GF-D8 (cell line): ENCODE measurements around the gene NAT10.
"Not testable (repeated sequence)": the region's sequence is repeated elsewhere in the genome, so short reads cannot be mapped to it uniquely, and the experiment has no call there.

ENCODE experiments used
- DNase-seq: peaks from one replicate; lab custom pipeline; 2025; lab: John Stamatoyannopoulos, UW

The NAT10 gene

DNA sequence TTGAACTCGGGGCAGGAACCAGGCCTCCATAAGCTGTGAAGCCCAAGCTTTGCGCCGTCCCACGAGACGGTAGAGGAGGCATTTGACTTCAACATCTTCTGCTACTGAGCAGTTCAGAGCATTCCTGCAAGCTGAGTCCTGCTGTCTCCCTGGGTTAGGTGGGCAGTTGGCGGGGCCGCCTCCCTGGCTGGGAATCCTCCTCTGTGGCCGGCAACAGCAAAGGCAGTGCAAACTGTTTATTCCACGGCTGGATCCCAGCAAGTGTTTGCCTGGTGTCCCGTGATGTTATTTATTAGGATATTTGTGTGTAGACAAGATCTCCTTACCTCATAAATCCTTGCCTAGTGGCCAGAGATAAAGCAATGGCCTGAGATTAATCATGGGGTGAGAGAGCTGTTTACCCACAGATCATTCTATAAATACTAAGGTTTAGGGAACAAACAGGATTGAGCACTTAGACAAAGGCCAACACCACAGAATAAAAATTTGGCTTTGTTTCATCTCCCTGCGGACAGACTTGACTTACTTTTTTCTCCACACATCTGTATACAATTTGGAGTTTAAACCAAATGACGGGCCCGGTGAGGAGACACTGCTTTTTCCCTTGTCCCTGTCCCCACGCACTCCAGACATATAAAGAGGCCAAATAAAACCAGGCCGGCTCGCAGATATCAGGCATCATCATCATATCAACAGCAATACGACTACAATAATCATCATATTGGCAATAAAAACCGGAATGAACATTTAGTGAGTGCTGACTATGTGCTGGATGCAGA, 63.4 kb downstream of the NAT10 start:
- DNase-seq = no peak

DNA sequence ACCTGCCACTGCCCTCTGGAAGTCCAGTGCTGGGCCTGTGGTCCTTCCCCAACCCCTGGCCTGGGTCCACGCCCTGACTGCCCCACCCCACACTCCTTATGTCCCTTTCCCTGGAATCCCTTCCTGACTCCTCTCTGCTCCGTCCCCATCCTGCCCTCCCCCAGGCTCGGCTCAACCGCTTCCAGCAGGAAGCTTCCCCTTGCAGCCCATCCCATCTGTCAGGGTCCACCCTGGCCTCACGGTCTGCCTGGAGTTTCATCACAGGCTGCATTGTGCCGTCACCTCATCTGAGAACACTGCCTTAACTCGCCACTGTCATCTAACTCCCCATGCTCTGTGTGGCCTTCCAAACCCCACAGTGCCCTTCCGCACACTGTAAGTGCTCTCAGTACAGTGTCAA, 64.3 kb downstream of the NAT10 start:
- DNase-seq = no peak

DNA sequence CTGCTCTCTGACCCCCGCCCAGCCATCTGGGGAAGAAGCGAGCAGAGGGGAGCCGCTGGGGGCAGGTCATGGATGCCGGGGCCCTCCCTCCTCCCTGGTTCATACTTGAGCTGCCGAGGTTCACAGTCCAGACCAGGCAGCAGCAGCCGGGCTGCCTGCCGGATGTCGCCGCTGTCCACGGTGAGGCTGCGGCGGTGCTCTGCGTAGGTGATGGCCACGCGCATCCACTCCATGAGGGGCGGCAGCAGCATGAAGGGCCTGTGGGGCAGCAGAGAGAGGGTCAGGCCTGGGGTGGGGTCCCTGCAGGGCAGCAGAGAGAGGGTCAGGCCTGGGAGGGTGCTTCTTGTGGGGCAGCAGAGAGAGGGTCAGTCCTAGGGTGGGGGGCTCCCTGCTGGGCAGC, 67.6 kb downstream of the NAT10 start:
- no peak for DNase-seq

- DNase-seq = no peak
Measured at GRCh38 chr11:34174412-34175041, 69.1 kb downstream of the NAT10 start.

- no peak for DNase-seq
Measured at GRCh38 chr11:34175284-34176019, 70.0 kb downstream of the NAT10 start.

GRCh38 chr11:34176751-34177209, 71.4 kb downstream of the NAT10 start:
- DNase-seq = no peak

- DNase-seq = no peak
Measured at GRCh38 chr11:34178209-34178821, 72.9 kb downstream of the NAT10 start.

DNA sequence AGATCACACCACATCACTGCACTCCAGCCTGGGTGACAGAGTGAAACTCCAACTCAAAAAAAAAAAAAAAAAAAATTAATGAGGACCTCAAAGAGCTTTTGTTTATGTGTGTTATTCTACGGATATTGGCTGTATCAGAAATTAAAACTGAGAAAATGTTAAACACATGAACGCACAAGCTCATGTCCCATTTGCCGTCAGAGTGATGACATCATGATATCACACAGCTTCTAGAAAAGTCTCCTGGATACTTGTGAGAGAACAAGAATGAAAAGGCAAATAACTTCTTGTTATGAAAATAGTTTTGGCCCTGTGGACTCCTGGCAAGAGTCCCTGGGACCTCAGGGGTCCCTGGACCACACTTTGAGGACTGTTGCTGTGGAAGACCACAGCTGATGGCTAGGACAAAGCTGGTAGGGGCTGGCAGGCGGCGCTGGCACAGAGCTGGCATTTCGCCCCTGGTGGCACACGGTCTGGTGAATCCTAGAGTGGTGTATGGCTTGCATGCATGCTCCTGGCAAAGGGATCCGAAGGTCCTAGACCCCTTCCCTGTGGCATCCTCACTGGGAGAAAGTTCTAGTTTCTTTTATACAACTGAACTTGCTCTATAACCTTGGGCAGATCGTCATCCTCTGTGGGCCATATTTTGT, 73.7 kb downstream of the NAT10 start:
- DNase-seq = no peak

DNA sequence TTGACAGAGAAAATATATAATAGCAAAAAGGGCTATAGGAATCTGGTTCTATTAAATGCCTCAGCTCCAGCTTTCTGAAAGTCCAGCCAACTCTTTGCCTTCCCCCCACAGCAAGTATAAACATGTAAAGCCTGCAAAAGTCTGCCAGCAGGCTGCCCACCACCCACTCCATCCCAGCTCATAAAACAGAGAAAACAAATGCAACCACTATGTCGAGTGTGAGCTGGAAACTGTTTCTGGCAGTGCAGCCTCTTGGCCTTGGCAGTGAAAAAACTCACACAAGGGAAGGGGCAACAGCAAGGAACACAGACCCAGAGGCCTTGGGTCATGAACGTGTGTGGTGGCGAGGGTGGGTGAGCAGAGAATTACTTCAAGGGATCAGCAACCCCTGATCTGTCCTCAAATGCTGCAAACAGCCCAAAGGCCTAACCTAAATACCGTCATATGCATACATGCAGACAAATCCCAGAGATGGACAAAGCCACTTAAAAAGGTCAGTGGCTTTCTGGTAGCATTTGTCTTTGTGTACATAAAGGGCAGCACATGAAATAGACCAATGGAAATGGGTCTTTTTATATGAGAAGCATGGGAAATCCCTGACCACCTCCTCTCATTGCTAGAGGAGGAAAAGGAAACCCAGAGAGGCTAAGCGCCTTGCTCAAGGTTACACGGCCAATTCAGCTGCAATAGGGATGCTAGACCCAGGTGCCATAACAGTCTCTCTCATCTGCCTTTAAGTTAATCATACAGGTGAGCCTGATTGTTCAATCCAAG, 74.8 kb downstream of the NAT10 start:
- DNase-seq = no peak

DNA sequence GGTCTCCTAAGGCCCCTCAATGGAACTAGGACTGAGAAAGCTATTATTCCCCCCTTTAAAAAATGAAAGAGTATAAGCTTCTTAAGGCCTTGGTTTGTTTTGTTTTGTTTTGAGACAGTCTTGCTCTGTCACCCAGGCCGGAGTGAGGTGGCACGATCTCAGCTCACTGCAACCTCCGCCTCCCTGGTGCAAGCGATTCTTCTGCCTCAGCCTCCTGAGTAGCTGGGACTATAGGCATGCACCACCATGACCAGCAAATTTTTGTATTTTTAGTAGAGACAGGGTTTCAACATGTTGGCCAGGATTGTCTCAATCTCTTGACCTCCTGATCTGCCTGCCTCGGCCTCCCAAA, 75.4 kb downstream of the NAT10 start:
- DNase-seq = not testable (repeated sequence)

GRCh38 chr11:34181251-34181650, 75.8 kb downstream of the NAT10 start:
- DNase-seq = no peak

- no peak for DNase-seq
Measured at GRCh38 chr11:34181856-34182405, 76.5 kb downstream of the NAT10 start.

DNA sequence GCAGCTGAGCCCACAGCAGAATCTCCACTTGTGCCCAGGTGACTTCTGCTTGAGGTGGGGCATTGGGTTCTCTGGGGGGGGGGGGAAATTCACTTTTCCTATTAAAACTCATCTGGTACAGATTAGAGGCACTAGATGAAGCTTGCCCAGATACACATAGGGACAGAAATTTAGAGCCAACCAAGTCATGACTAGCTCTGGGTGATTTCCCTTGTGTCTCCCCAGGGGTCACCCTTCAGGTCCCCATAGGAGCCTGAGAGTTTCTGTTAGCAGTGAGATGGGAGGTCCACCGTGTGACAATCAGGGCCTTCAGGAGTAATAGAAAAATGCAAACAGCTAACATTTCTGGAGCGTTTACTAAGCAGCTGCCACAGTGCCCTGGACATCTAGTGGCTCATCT, 77.0 kb downstream of the NAT10 start:
- DNase-seq = no peak

DNA sequence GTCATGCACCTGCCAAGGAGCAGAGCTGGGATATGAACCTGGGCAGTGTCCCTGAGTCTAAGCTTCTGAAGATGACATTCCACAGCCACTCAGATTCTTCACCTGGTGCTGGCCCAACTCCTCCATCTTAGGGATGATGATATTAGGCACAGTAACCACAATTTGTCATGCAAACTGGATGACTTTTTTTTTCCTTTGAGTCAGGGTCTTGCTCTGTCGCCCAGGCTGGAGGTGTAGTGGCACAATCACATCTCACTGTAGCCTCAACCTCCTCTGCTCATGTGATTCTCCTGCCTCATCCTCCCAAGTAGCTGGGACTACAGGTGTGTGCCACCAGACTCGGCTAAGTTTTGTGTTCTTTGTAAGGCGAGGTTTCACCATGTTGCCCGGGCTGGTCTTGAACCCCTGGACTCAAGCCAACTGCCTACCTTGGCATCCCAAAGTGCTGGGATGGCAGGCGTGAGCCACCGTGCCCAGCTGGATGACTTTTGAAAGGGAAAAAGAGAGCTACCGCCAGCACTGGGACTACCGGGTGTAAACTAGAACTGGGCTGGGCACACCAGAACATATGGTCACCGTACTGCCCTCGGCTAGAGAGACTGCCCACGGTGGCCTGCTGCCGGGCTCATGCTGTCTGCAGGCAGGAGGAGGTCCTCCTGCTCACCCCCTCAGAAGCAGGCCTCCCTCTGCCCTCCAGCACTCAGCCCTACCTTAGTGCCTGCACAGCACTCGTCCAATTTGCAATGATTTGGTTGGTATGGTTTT, 77.7 kb downstream of the NAT10 start:
- no peak for DNase-seq

- no peak for DNase-seq
Measured at GRCh38 chr11:34183848-34184391, 78.5 kb downstream of the NAT10 start.

GRCh38 chr11:34184505-34185015, 79.1 kb downstream of the NAT10 start:
- no peak for DNase-seq

GRCh38 chr11:34185926-34186841, 80.8 kb downstream of the NAT10 start:
- no peak for DNase-seq

DNA sequence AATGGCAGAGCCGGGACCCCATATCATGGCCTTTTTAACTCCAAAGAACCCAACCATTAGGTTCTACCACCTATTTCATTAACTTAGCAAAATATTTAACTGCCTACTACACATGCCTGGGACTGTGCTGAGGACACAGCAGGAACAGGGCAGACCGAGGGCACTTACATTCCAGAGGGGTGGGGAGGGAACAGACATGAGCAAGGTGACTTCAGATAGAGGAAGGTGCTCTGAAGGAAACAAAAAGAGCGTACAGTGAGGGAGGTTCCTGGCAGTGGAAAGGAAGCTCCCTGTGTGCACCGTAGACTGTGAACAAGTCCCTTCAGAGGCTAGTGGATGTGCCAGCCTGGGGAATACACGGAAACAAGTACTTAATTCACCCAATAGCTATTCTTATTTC, 82.8 kb downstream of the NAT10 start:
- no peak for DNase-seq

DNA sequence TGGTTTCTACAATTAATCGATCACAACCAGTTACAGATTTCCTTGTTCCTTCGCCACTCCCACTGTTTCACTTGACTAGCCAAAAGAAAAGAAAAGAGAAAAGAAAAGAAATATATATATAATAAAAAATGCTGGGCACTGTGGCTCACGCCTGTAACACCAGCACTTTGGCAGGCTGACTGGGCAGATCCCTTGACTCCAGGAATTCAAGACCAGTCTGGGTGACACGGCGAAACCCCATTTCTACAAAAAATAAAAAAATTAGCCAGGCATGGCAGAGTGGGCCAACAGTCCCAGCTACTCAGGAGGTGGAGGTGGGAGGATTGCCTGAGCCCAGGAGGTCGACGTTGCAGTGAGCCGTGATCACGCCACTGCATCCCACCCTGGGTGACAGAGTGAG, 83.8 kb downstream of the NAT10 start:
- DNase-seq = no peak
